Neuronal stem cell (in vitro differentiated cells): ENCODE results near the gene TSPO.
A peak's percentile ranks its signal among the peaks of the same experiment; 100 is the strongest.

Experiments
- DNase-seq: peaks from one replicate; pipeline ENCODE4 v3.0.0-alpha.2; 2013; ENCODE audit warnings: low spot score
- H2AFZ ChIP-seq: one replicate; pipeline ENCODE4 v1.6.1; 2013; ENCODE audit warnings: mild to moderate bottlenecking, low read length, inconsistent platforms
- H2AK5ac ChIP-seq: 2 replicates; pipeline ENCODE4 v1.6.1; 2013; ENCODE audit warnings: low read depth, mild to moderate bottlenecking, inconsistent platforms, low read length, moderate library complexity, mixed read lengths
- H2BK120ac ChIP-seq: 2 replicates; pipeline ENCODE4 v1.6.1; 2013; ENCODE audit warnings: low read depth, mild to moderate bottlenecking, inconsistent platforms, low read length, moderate library complexity, mixed read lengths
- H2BK12ac ChIP-seq: one replicate; pipeline ENCODE4 v1.6.1; 2013; ENCODE audit warnings: low read length, inconsistent platforms
- H2BK15ac ChIP-seq: 2 replicates; pipeline ENCODE4 v1.6.1; 2013; ENCODE audit warnings: mild to moderate bottlenecking, low read length, inconsistent platforms, mixed read lengths
- H2BK5ac ChIP-seq: one replicate; pipeline ENCODE4 v1.6.1; 2013; ENCODE audit warnings: inconsistent platforms, mild to moderate bottlenecking, low read length, moderate library complexity
- H3K14ac ChIP-seq: one replicate; pipeline ENCODE4 v1.6.1; 2013; ENCODE audit warnings: low read length, inconsistent platforms
- H3K18ac ChIP-seq: 2 replicates; pipeline ENCODE4 v1.6.1; 2013; ENCODE audit warnings: low read length, inconsistent platforms
- H3K23ac ChIP-seq: 2 replicates; pipeline ENCODE4 v1.6.1; 2013; ENCODE audit warnings: low read depth, mild to moderate bottlenecking, mixed read lengths, low read length, inconsistent platforms; ENCODE audit not compliant: poor library complexity
- H3K27ac ChIP-seq: replicated peaks from 3 replicates; pipeline ENCODE4 v1.5.1; 2013; ENCODE audit warnings: low read length, inconsistent platforms
- H3K27me3 ChIP-seq, 3 experiments: 2 replicates each; pipeline ENCODE4 v1.6.1; 2013; ENCODE audit warnings: low read length in 3 of 3, mild to moderate bottlenecking in 2 of 3, inconsistent platforms in 1 of 3, low read depth in 1 of 3, mixed read lengths in 1 of 3, moderate library complexity in 1 of 3; ENCODE audit not compliant: control insufficient read depth in 3 of 3, insufficient read depth in 3 of 3
- H3K36me3 ChIP-seq, 2 donors: replicated peaks in 1 of 2; 2 replicates each; pipeline ENCODE4 v1.6.1; 2013; ENCODE audit warnings: low read length in 2 of 2; ENCODE audit not compliant: control insufficient read depth in 2 of 2, insufficient read depth in 2 of 2
- H3K4ac ChIP-seq: 2 replicates; pipeline ENCODE4 v1.6.1; 2013; ENCODE audit warnings: inconsistent platforms, mild to moderate bottlenecking, low read length, moderate library complexity
- H3K4me1 ChIP-seq, 2 donors: 1 replicate in 1 of 2; 2 replicates in 1 of 2; pipeline ENCODE4 v1.6.1; 2013; ENCODE audit warnings: low read length in 2 of 2, low read depth in 1 of 2; ENCODE audit not compliant: control insufficient read depth in 2 of 2, insufficient read depth in 1 of 2
- H3K4me2 ChIP-seq: one replicate; pipeline ENCODE4 v1.6.1; 2013; ENCODE audit warnings: mild to moderate bottlenecking, low read length, inconsistent platforms; ENCODE audit not compliant: insufficient read depth, poor library complexity, severe bottlenecking
- H3K4me3 ChIP-seq, 2 donors: 2 replicates each; pipeline ENCODE4 v1.5.1; 2013; ENCODE audit warnings: low read length in 2 of 2, mild to moderate bottlenecking in 2 of 2, inconsistent platforms in 1 of 2, moderate library complexity in 1 of 2
- H3K79me1 ChIP-seq: one replicate; pipeline ENCODE4 v1.6.1; 2013; ENCODE audit warnings: low read depth, mild to moderate bottlenecking, inconsistent platforms, low read length, moderate library complexity
- H3K9ac ChIP-seq: one replicate; pipeline ENCODE4 v1.6.1; 2013; ENCODE audit warnings: mild to moderate bottlenecking, low read depth, low read length, inconsistent platforms; ENCODE audit not compliant: poor library complexity
- H3K9me3 ChIP-seq, 2 donors: replicated peaks in 1 of 2; 2 replicates each; pipeline versions ENCODE3 to v1.6.1; 2013; ENCODE audit warnings: low read length in 2 of 2, mild to moderate bottlenecking in 2 of 2, inconsistent platforms in 1 of 2, low read depth in 1 of 2, mixed read lengths in 1 of 2, moderate library complexity in 1 of 2; ENCODE audit not compliant: control insufficient read depth in 2 of 2, insufficient read depth in 1 of 2
- H4K8ac ChIP-seq: one replicate; pipeline ENCODE4 v1.6.1; 2013; ENCODE audit warnings: low read depth, mild to moderate bottlenecking, inconsistent platforms, low read length, moderate library complexity
- H4K91ac ChIP-seq: one replicate; pipeline ENCODE4 v1.6.1; 2013; ENCODE audit warnings: low read length, low read depth, mild to moderate bottlenecking, inconsistent platforms; ENCODE audit not compliant: poor library complexity
- WGBS, 2 donors: extraction: QIAGEN DNeasy Blood & Tissue Kit; methylation state at CpG; one replicate each; pipeline ENCODE4 v1.1.7; 2013; ENCODE audit warnings: missing lambda C conversion rate in 2 of 2, mixed read lengths in 1 of 2; ENCODE audit not compliant: insufficient read length in 2 of 2, insufficient replicate concordance in 1 of 2; ENCODE audit errors: extremely low coverage in 2 of 2; 5-methylcytosine and 5-hydroxymethylcytosine counted together

Gene TSPO

GRCh38 chr22:43206509-43207161, 55.3 kb downstream of the TSPO start:
- peak overlapping the region; percentile 3 for H3K9ac ChIP-seq
- H4K8ac ChIP-seq, result no peak overlapping the region
- no peak for DNase-seq
- peak overlapping the region; percentile 49 for H2BK5ac ChIP-seq
- H3K23ac ChIP-seq, result peak overlapping the region; percentile 43
- no peak overlapping the region for H2AK5ac ChIP-seq
- peaks cover 0 to 63% of the 10 kb centered on the region in 2 donors for H3K36me3 ChIP-seq
- peaks cover 7% of the 10 kb centered on the region for H3K79me1 ChIP-seq
- no peak overlapping the region for H3K4ac ChIP-seq
- H3K14ac ChIP-seq, result no peak overlapping the region
- H3K4me1 ChIP-seq, result peaks cover 0 to 7% of the 10 kb centered on the region in 2 donors
- no peak overlapping the region for H2BK15ac ChIP-seq
- no peak overlapping the region for H3K4me3 ChIP-seq
- H2AFZ ChIP-seq, result peak overlapping the region; percentile 51
- no peak overlapping the region for H3K18ac ChIP-seq
- no peak overlapping the region for H3K27ac ChIP-seq
- WGBS, 2 donors, result no CpG with 5 or more reads among the region's 23 CpGs
- no peak overlapping the region for H2BK12ac ChIP-seq
- no peak overlapping the region for H4K91ac ChIP-seq
- peaks cover 0 to 15% (median 0%) of the 10 kb centered on the region in 3 experiments for H3K27me3 ChIP-seq
- H3K4me2 ChIP-seq, result no peak overlapping the region
- peaks cover 0 to under 1% of the 10 kb centered on the region in 2 donors for H3K9me3 ChIP-seq
- H2BK120ac ChIP-seq, result no peak overlapping the region

DNA sequence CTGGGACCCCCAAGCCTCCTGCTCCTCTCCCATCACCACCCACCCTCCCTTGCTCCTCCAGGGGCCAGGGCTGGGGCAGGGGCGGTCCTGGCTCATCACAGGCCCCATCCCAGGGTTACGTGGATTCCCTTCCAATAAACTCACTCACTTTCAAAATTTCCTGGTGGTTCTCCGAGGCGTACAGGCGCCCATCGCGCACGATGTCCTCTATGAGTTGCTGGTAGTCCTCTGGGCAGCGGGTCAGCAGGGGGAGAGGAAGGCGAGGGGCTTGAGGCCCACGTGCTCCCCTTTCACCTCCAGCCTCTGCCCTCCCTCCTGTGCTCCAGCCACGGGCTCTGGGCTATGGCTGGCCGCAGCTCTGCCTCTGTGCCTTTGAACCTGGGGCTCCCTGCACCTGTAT, 56.0 kb downstream of the TSPO start:
- Histone ChIP-seq H4K91ac (no peak overlapping the region), H3K9me3 (no peaks in the 10 kb centered on the region), H3K27me3 (peaks cover 0 to 15% (median 0%) of the 10 kb centered on the region in 3 experiments), H2BK15ac (no peak overlapping the region), H2AFZ (peak overlapping the region; percentile 13), H3K4ac (no peak overlapping the region), H3K36me3 (peaks cover 0 to 61% of the 10 kb centered on the region in 2 donors), H2BK5ac (peak overlapping the region; percentile 49), H3K4me1 (peaks cover 0 to 7% of the 10 kb centered on the region in 2 donors), H3K4me3 (no peak overlapping the region), H3K9ac (peak overlapping the region; percentile 3), H3K27ac (no peak overlapping the region), H3K4me2 (no peak overlapping the region), H3K23ac (no peak overlapping the region), H2AK5ac (no peak overlapping the region), H3K14ac (peak overlapping the region; percentile 63), H2BK120ac (no peak overlapping the region), H2BK12ac (no peak overlapping the region), H4K8ac (no peak overlapping the region), H3K18ac (no peak overlapping the region), H3K79me1 (peaks cover 7% of the 10 kb centered on the region)
- no CpG with 5 or more reads among the region's 13 CpGs for WGBS, 2 donors
- no peak for DNase-seq

- Histone ChIP-seq H3K4me2 (no peak overlapping the region), H2BK12ac (no peak overlapping the region), H2AK5ac (no peak overlapping the region), H3K4me3 (no peak overlapping the region), H3K14ac (peak overlapping the region; percentile 63), H3K18ac (no peak overlapping the region), H3K9me3 (no peaks in the 10 kb centered on the region), H2BK5ac (peak overlapping the region; percentile 49), H3K4me1 (peaks cover 0 to 6% of the 10 kb centered on the region in 2 donors), H2BK120ac (no peak overlapping the region), H3K23ac (no peak overlapping the region), H2BK15ac (no peak overlapping the region), H4K8ac (no peak overlapping the region), H3K4ac (no peak overlapping the region), H3K79me1 (peaks cover 7% of the 10 kb centered on the region), H3K9ac (no peak overlapping the region), H3K36me3 (peaks cover 0 to 56% of the 10 kb centered on the region in 2 donors), H3K27me3 (peaks cover 0 to 12% (median 0%) of the 10 kb centered on the region in 3 experiments), H4K91ac (no peak overlapping the region), H2AFZ (no peak overlapping the region), H3K27ac (no peak overlapping the region)
- no peak for DNase-seq
- no CpG with 5 or more reads among the region's 26 CpGs for WGBS, 2 donors
Observed at GRCh38 chr22:43207849-43208702, 56.7 kb downstream of the TSPO start.
